Mesenchymal stem cell (in vitro differentiated cells and primary cell): ENCODE measurements around the gene LY6G6F.

Experiments used
- DNase-seq: peaks from one replicate; pipeline ENCODE4 v3.0.0-alpha.2; 2013
- H2AFZ ChIP-seq: one replicate; pipeline ENCODE4 v1.6.1; 2013; ENCODE audit warnings: low read depth, mild to moderate bottlenecking, control low read depth, inconsistent platforms, low read length, moderate library complexity
- H2AK5ac ChIP-seq: 2 replicates; pipeline ENCODE4 v1.6.1; 2013; ENCODE audit warnings: low read length, moderate library complexity, mild to moderate bottlenecking, inconsistent platforms; ENCODE audit not compliant: severe bottlenecking
- H2BK120ac ChIP-seq: one replicate; pipeline ENCODE4 v1.6.1; 2013; ENCODE audit warnings: low read depth, mild to moderate bottlenecking, inconsistent platforms, low read length, moderate library complexity
- H2BK12ac ChIP-seq, 2 experiments: one replicate each; pipeline ENCODE4 v1.6.1; 2013; ENCODE audit warnings: inconsistent platforms in 2 of 2, low read length in 2 of 2, mild to moderate bottlenecking in 2 of 2, moderate library complexity in 2 of 2, control low read depth in 1 of 2
- H2BK15ac ChIP-seq: one replicate; pipeline ENCODE4 v1.6.1; 2013; ENCODE audit warnings: mild to moderate bottlenecking, low read depth, inconsistent platforms; ENCODE audit not compliant: poor library complexity, severe bottlenecking
- H2BK5ac ChIP-seq: 2 replicates; pipeline ENCODE4 v1.6.1; 2013; ENCODE audit warnings: low read depth, mild to moderate bottlenecking, low read length, control low read depth, inconsistent platforms; ENCODE audit not compliant: poor library complexity, severe bottlenecking
- H3K14ac ChIP-seq, 2 experiments: one replicate each; pipeline ENCODE4 v1.6.1; 2013; ENCODE audit warnings: inconsistent platforms in 2 of 2, low read length in 2 of 2, control low read depth in 1 of 2, mild to moderate bottlenecking in 1 of 2, moderate library complexity in 1 of 2
- H3K18ac ChIP-seq, 2 experiments: one replicate each; pipeline ENCODE4 v1.6.1; 2013; ENCODE audit warnings: inconsistent platforms in 2 of 2, low read length in 2 of 2, control low read depth in 1 of 2, low read depth in 1 of 2, mild to moderate bottlenecking in 1 of 2
- H3K23ac ChIP-seq, 2 experiments: one replicate each; pipeline ENCODE4 v1.6.1; 2013; ENCODE audit warnings: inconsistent platforms in 2 of 2, low read length in 2 of 2, mild to moderate bottlenecking in 2 of 2, moderate library complexity in 2 of 2, control low read depth in 1 of 2
- H3K27ac ChIP-seq: 2 replicates; pipeline ENCODE4 v1.5.1; 2013; ENCODE audit warnings: mild to moderate bottlenecking, moderate library complexity, low read length, control low read depth, inconsistent platforms; ENCODE audit not compliant: poor library complexity, severe bottlenecking
- H3K27me3 ChIP-seq, 2 experiments: 2 replicates each; pipeline versions ENCODE4 v1.6.1 to v1.7.0; 2013; ENCODE audit warnings: low read length in 2 of 2, mild to moderate bottlenecking in 2 of 2, moderate library complexity in 2 of 2, control low read depth in 1 of 2, inconsistent platforms in 1 of 2; ENCODE audit not compliant: control insufficient read depth in 1 of 2, insufficient read depth in 1 of 2
- H3K36me3 ChIP-seq, 2 experiments: 2 replicates each; pipeline versions ENCODE4 v1.6.1 to v1.7.0; 2013; ENCODE audit warnings: low read length in 2 of 2, control low read depth in 1 of 2, inconsistent platforms in 1 of 2, low read depth in 1 of 2, mild to moderate bottlenecking in 1 of 2; ENCODE audit not compliant: insufficient read depth in 2 of 2, control insufficient read depth in 1 of 2
- H3K4ac ChIP-seq, 2 experiments: one replicate each; pipeline ENCODE4 v1.6.1; 2013; ENCODE audit warnings: inconsistent platforms in 2 of 2, low read length in 2 of 2, mild to moderate bottlenecking in 2 of 2, moderate library complexity in 2 of 2, control low read depth in 1 of 2, low read depth in 1 of 2
- H3K4me1 ChIP-seq: 2 replicates; pipeline ENCODE4 v1.6.1; 2013; ENCODE audit warnings: low read depth, low read length, control low read depth; ENCODE audit not compliant: control insufficient read depth, insufficient read depth
- H3K4me2 ChIP-seq: 2 replicates; pipeline ENCODE4 v1.6.1; 2013; ENCODE audit warnings: low read length, mild to moderate bottlenecking, inconsistent platforms; ENCODE audit not compliant: poor library complexity, severe bottlenecking
- H3K4me3 ChIP-seq, 2 experiments: 2 replicates each; pipeline versions ENCODE4 v1.5.1 to v1.7.0; 2013; ENCODE audit warnings: low read length in 2 of 2, mild to moderate bottlenecking in 2 of 2, control low read depth in 1 of 2, low read depth in 1 of 2; ENCODE audit not compliant: insufficient read depth in 1 of 2
- H3K79me1 ChIP-seq: replicated peaks from 2 replicates; pipeline ENCODE4 v1.6.1; 2013; ENCODE audit warnings: mild to moderate bottlenecking, control low read depth, low read length, inconsistent platforms; ENCODE audit not compliant: poor library complexity, severe bottlenecking
- H3K9ac ChIP-seq: 2 replicates; pipeline ENCODE4 v1.7.0; 2013; ENCODE audit warnings: mild to moderate bottlenecking, low read length, moderate library complexity
- H3K9me3 ChIP-seq: 2 replicates; pipeline ENCODE4 v1.7.0; 2013; ENCODE audit warnings: mild to moderate bottlenecking, low read length; ENCODE audit not compliant: control insufficient read depth
- H4K8ac ChIP-seq: one replicate; pipeline ENCODE4 v1.6.1; 2013; ENCODE audit warnings: inconsistent platforms, mild to moderate bottlenecking, low read length, moderate library complexity
- H4K91ac ChIP-seq: one replicate; pipeline ENCODE4 v1.6.1; 2013; ENCODE audit warnings: mild to moderate bottlenecking, low read length, inconsistent platforms
- WGBS: methylation state at CpG from one replicate; pipeline ENCODE4 v1.1.7; 2013; ENCODE audit warnings: mixed read lengths; 5-methylcytosine and 5-hydroxymethylcytosine counted together

LY6G6F gene

GRCh38 chr6:31686483-31686882 lies 20.2 kb upstream of the LY6G6F start:
- Histone ChIP-seq H2BK120ac (no peak overlapping the region), H2AFZ (no peak overlapping the region), H2BK5ac (no peak overlapping the region), H3K27ac (no peak overlapping the region), H3K23ac (no peak overlapping the region), H4K91ac (no peak overlapping the region), H3K4me1 (peaks cover 7% of the 10 kb centered on the region), H2BK12ac (no peak overlapping the region), H3K36me3 (peaks cover 66 to 68% of the 10 kb centered on the region in 2 experiments), H3K79me1 (peaks cover 3% of the 10 kb centered on the region), H2AK5ac (no peak overlapping the region), H3K9ac (no peak overlapping the region), H3K18ac (no peak overlapping the region), H3K9me3 (no peaks in the 10 kb centered on the region), H2BK15ac (no peak overlapping the region), H3K4ac (no peak overlapping the region), H3K14ac (no peak overlapping the region), H4K8ac (no peak overlapping the region), H3K27me3 (no peaks in the 10 kb centered on the region), H3K4me2 (no peak overlapping the region), H3K4me3 (no peak overlapping the region)
- WGBS, result 90% methylated on average over 5 of the region's 5 CpGs
- DNase-seq, result no peak

- Histone ChIP-seq H3K9me3 (no peaks in the 10 kb centered on the region), H3K9ac (no peak overlapping the region), H2BK120ac (no peak overlapping the region), H4K8ac (no peak overlapping the region), H4K91ac (no peak overlapping the region), H3K27me3 (no peaks in the 10 kb centered on the region), H3K27ac (no peak overlapping the region), H3K36me3 (peaks cover 71 to 75% of the 10 kb centered on the region in 2 experiments), H2BK5ac (no peak overlapping the region), H2AK5ac (no peak overlapping the region), H2BK15ac (no peak overlapping the region), H3K4me1 (peaks cover 2% of the 10 kb centered on the region), H3K4ac (no peak overlapping the region), H3K79me1 (peaks cover 3% of the 10 kb centered on the region), H3K4me3 (no peak overlapping the region), H3K14ac (no peak overlapping the region), H3K18ac (no peak overlapping the region), H2AFZ (no peak overlapping the region), H2BK12ac (no peak overlapping the region), H3K4me2 (no peak overlapping the region), H3K23ac (no peak overlapping the region)
- 96% methylated on average over 8 of the region's 8 CpGs for WGBS
- no peak for DNase-seq
Measured at GRCh38 chr6:31687321-31687720, 19.3 kb upstream of the LY6G6F start.

GRCh38 chr6:31687860-31688693 lies 18.6 kb upstream of the LY6G6F start:
- Histone ChIP-seq H3K4me2 (no peak overlapping the region), H3K79me1 (peaks cover 5% of the 10 kb centered on the region), H3K9me3 (no peaks in the 10 kb centered on the region), H2BK15ac (no peak overlapping the region), H4K91ac (no peak overlapping the region), H3K4ac (no peak overlapping the region), H2AFZ (no peak overlapping the region), H3K18ac (no peak overlapping the region), H2BK120ac (no peak overlapping the region), H3K9ac (no peak overlapping the region), H3K4me1 (peaks cover 2% of the 10 kb centered on the region), H2BK12ac (no peak overlapping the region), H3K27ac (no peak overlapping the region), H2BK5ac (no peak overlapping the region), H3K4me3 (no peak overlapping the region), H3K23ac (no peak overlapping the region), H2AK5ac (no peak overlapping the region), H3K14ac (no peak overlapping the region), H3K36me3 (peaks cover 74 to 82% of the 10 kb centered on the region in 2 experiments), H3K27me3 (no peaks in the 10 kb centered on the region), H4K8ac (no peak overlapping the region)
- no peak for DNase-seq
- WGBS, result 91% methylated on average over 13 of the region's 14 CpGs

- Histone ChIP-seq H4K8ac (no peak overlapping the region), H3K9me3 (no peaks in the 10 kb centered on the region)
Measured at GRCh38 chr6:31689249-31690110, 17.2 kb upstream of the LY6G6F start.

More at GRCh38 chr6:31689249-31690110, 17.2 kb upstream of the LY6G6F start:
- Histone ChIP-seq H2BK120ac (no peak overlapping the region), H2AK5ac (no peak overlapping the region), H3K36me3 (peaks cover 79 to 90% of the 10 kb centered on the region in 2 experiments), H3K4me1 (peaks cover 2% of the 10 kb centered on the region), H2BK15ac (no peak overlapping the region), H2BK5ac (no peak overlapping the region), H3K79me1 (peaks cover 9% of the 10 kb centered on the region), H3K4me3 (no peak overlapping the region), H4K91ac (no peak overlapping the region), H2AFZ (no peak overlapping the region), H3K9ac (no peak overlapping the region), H2BK12ac (no peak overlapping the region), H3K23ac (no peak overlapping the region), H3K27me3 (no peaks in the 10 kb centered on the region), H3K4me2 (no peak overlapping the region), H3K18ac (no peak overlapping the region), H3K4ac (no peak overlapping the region), H3K14ac (no peak overlapping the region), H3K27ac (no peak overlapping the region)
- DNase-seq, result no peak
- WGBS, result 76% methylated on average over 5 of the region's 11 CpGs
